Inflammatory macrophage treated with lipopolysaccharide for 1 hour (primary cell): ENCODE results near the gene FAM171A2.

ENCODE experiments used
- DNase-seq, 2 donors: peaks; one replicate each; pipeline ENCODE4 v3.0.0-alpha.2; 2020 to 2022

The FAM171A2 gene

GRCh38 chr17:44318077-44318892 lies 45.4 kb downstream of the FAM171A2 start:
- DNase-seq: no peak

GRCh38 chr17:44317545-44317944 lies 46.1 kb downstream of the FAM171A2 start:
- DNase-seq: no peak

DNA sequence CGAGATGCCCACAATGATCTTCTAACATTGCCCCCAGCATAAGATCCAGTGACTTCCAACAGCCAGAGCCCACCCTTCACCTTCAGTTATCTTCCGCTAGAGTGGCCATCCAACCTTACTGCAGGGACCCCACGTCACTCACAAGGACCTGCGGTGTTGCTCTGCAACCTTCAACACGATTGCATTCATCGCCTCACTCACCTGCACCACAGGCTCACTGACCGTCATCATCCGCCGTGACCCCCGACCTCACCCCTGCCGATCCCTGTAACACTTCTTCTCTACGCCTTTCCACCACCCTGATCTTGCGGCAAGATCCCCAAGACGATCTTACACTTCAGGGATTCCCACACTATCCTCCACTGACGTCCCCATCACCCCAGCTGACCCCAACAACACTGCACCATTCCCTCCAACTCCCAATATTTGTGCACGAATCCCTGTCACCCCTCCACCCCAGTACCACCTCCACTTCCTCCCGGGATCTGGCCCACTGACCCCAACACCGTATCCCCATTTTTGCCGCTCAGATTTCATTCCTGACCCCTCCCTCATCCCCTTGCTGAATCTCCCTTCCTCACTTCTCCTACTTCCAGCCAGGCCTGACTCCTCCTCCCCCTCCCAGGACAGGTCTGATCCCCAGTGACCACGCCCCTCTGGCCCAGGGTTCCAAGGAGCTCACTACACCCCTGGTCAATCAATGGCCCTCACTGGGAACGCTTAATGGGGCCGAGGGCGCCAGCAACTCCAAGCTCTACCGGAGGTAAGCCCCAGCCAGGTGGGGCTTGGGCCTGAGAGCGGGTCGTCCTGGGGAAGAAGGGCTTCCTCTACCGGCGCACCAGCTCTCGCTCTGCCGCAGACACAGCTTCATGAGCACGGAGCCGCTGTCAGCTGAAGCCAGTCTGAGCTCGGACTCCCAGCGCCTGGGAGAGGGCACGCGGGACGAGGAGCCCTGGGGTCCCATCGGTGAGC lies 47.6 kb downstream of the FAM171A2 start:
- DNase-seq: no peak

- DNase-seq: no peak
Observed at GRCh38 chr17:44314869-44315661, 48.6 kb downstream of the FAM171A2 start.

DNA sequence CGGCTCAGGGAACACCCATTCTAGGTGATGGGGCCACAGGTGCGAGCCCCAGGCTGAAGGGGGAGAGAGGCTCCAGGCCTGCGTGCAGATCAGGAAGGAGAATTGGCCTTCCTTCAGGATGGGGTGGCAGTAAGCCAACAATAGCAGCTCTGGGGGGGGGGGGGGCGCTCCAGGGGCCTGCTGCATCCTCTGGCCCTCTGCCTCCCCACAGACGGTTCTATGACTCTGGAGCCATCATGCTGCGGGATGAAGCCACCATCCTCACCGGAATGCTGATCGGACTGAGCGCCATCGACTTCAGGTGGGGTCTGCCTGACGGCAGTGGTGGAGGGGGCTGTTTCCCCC lies 49.2 kb downstream of the FAM171A2 start:
- no peak for DNase-seq

GRCh38 chr17:44314031-44314430 lies 49.6 kb downstream of the FAM171A2 start:
- DNase-seq: no peak

DNA sequence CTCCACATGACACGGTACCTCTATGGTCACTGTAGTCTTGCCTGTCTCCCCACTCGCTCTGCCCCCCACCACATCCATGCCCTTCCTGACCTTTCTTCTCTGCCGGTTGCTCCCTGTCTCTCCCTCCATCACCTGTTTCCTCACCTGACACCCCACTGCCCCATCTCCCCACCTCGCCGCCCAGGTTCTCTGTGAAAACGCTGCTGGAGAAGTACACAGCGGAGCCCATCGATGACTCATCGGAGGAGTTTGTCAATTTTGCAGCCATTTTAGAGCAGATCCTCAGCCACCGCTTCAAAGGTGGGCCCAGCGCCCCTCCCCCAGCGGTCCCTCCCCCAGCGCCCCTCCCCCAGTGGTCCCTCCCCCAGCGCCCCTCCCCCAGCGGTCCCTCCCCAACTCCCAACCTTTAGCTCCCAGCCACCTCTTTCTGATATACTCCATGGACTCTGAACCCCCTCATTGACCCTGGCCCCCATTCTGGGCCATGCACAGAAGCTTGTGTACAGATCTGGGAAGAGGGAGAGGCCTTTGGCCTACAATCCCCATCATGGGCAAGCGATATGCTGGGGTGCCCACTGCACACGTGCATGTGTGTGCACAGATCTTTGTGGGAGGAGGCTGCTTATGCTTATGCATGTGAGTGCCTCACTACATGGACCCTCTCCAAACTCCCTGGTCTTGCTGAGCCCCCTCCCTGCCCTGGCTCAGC lies 51.1 kb downstream of the FAM171A2 start:
- DNase-seq: no peak

- DNase-seq: no peak
Observed at GRCh38 chr17:44311562-44312181, 52.0 kb downstream of the FAM171A2 start.

- DNase-seq: no peak
Observed at GRCh38 chr17:44310609-44311376, 52.9 kb downstream of the FAM171A2 start.

DNA sequence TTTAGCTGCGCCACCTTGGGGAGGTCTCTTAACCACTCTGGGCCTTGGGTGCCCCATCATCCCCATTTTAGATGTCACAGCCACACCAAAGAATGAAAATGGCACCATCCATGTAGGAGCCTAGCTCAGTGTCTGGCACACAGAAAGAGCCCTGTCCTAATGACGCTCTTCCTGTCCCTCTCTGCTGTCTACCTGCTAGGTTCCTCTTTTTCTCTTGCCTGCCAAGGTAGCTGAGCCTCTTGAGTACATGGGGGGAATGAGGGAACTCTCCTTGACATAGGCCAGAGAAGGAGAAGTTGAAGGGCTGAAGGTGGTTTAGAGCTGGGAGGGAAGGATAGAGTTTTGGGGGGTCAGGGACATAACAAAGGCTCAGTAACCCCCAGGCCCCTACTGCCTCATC lies 53.5 kb downstream of the FAM171A2 start:
- no peak for DNase-seq

DNA sequence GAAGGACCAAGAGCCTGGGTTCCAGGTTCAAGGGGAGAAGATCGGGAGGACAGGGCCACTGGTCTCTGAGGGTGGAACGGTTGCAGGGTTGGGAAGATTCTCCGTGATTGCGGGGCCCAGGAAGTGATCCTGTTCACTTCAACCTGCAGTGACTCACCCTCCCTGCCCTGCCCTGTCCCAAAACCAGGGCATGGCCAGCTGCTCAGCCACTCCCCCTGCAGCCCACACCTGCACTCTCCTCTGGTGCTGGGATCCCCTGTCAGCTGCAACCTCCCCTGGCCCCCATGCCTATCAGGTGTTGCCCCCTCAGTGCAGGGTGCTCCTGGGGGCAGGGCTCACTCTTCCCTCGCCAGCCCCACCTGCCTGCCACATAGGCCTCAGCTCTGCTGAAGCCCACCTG lies 54.2 kb downstream of the FAM171A2 start:
- no peak for DNase-seq

GRCh38 chr17:44308865-44309264 lies 54.8 kb downstream of the FAM171A2 start:
- no peak for DNase-seq

- DNase-seq: peak in 1 of 2 donors; percentile 79
Observed at GRCh38 chr17:44308320-44308818, 55.3 kb downstream of the FAM171A2 start, which contains the start of gene RUNDC3A. Gene RUNDC3A, plus strand, starts transcription at chr17:44308601. Its CDS starts 232 bp downstream, at chr17:44308833.

GRCh38 chr17:44307387-44308186 lies 56.1 kb downstream of the FAM171A2 start:
- no peak for DNase-seq

GRCh38 chr17:44304651-44305050 lies 59.0 kb downstream of the FAM171A2 start:
- DNase-seq: no peak
